ENCODE measurements around the gene IQCB1. TPM values are rescaled to one million over a fixed set of nuclear protein-coding genes. Genes with fewer than 3 reads are reported as not detected.
"Not testable (repeated sequence)": the region's sequence is repeated elsewhere in the genome, so short reads cannot be mapped to it uniquely, and the experiment has no call there.

Gene IQCB1
- total RNA-seq, 1 donor, result 15.9 TPM

- Histone ChIP-seq H3K4me2 (ENCODE audit: insufficient read depth, low read length) (peak within 1 kb of the TSS; percentile 97), H3K79me2 (ENCODE audit: insufficient read depth, low read length) (peaks cover 46% of the 10 kb centered on the region), H3K27ac (ENCODE audit: low read depth, low read length) (peak within 1 kb of the TSS; percentile 97), H3K4me1 (ENCODE audit: insufficient read depth, low read length) (peaks cover 19% of the 10 kb centered on the region), H2AFZ (ENCODE audit: low read length) (peak within 1 kb of the TSS; percentile 96), H3K4me3 (ENCODE audit: insufficient read depth, low read length) (peak within 1 kb of the TSS; percentile 99), H3K27me3 (ENCODE audit: insufficient read depth, low read length) (no peaks in the 10 kb centered on the region), H4K20me1 (ENCODE audit: insufficient read depth, low read length) (peaks cover 24% of the 10 kb centered on the region), H3K36me3 (ENCODE audit: insufficient read depth, low read length) (peaks cover 5% of the 10 kb centered on the region), H3K9me3 (ENCODE audit: low read depth, low read length) (no peaks in the 10 kb centered on the region)
- TF ChIP-seq CTCF (IDR thresholded peaks at IDR 0.05; ENCODE audit: extremely low read depth, low read depth, low read length), result no peak
- DNase-seq (ENCODE audit: insufficient read length, low spot score, missing footprints), result peak; percentile 96
These were observed 85.4 kb downstream of the IQCB1 start, which contains the start of gene GOLGB1 for GRCh38 chr3:121749276-121750086. Gene GOLGB1, minus strand, starts transcription at chr3:121749741. Its CDS starts 18,770 bp downstream, at chr3:121730971.

GRCh38 chr3:121748680-121749275 lies 86.1 kb downstream of the IQCB1 start:
- Histone ChIP-seq H3K4me2 (ENCODE audit: insufficient read depth, low read length) (peak overlapping the region; percentile 97), H3K27me3 (ENCODE audit: insufficient read depth, low read length) (no peaks in the 10 kb centered on the region), H2AFZ (ENCODE audit: low read length) (peak overlapping the region; percentile 96), H3K27ac (ENCODE audit: low read depth, low read length) (peak overlapping the region; percentile 97), H3K4me3 (ENCODE audit: insufficient read depth, low read length) (peak overlapping the region; percentile 99), H3K9me3 (ENCODE audit: low read depth, low read length) (no peaks in the 10 kb centered on the region), H3K4me1 (ENCODE audit: insufficient read depth, low read length) (peaks cover 19% of the 10 kb centered on the region), H4K20me1 (ENCODE audit: insufficient read depth, low read length) (peaks cover 30% of the 10 kb centered on the region), H3K36me3 (ENCODE audit: insufficient read depth, low read length) (peaks cover 5% of the 10 kb centered on the region), H3K79me2 (ENCODE audit: insufficient read depth, low read length) (peaks cover 54% of the 10 kb centered on the region)
- no peak for TF ChIP-seq CTCF (IDR thresholded peaks at IDR 0.05; ENCODE audit: extremely low read depth, low read depth, low read length)
- DNase-seq (ENCODE audit: insufficient read length, low spot score, missing footprints), result peak; percentile 67

GRCh38 chr3:121747976-121748375 lies 86.9 kb downstream of the IQCB1 start:
- H3K27me3 ChIP-seq (ENCODE audit: insufficient read depth, low read length), result no peaks in the 10 kb centered on the region
- no peak for TF ChIP-seq CTCF (IDR thresholded peaks at IDR 0.05; ENCODE audit: extremely low read depth, low read depth, low read length)
- H2AFZ ChIP-seq (ENCODE audit: low read length), result no peak overlapping the region
- peak overlapping the region; percentile 97 for H3K27ac ChIP-seq (ENCODE audit: low read depth, low read length)
- H3K4me2 ChIP-seq (ENCODE audit: insufficient read depth, low read length), result peak overlapping the region; percentile 97
- H3K4me1 ChIP-seq (ENCODE audit: insufficient read depth, low read length), result peaks cover 19% of the 10 kb centered on the region
- no peaks in the 10 kb centered on the region for H3K9me3 ChIP-seq (ENCODE audit: low read depth, low read length)
- H3K4me3 ChIP-seq (ENCODE audit: insufficient read depth, low read length), result peak overlapping the region; percentile 99
- peaks cover 5% of the 10 kb centered on the region for H3K36me3 ChIP-seq (ENCODE audit: insufficient read depth, low read length)
- peaks cover 61% of the 10 kb centered on the region for H3K79me2 ChIP-seq (ENCODE audit: insufficient read depth, low read length)
- peak; percentile 59 for DNase-seq (ENCODE audit: insufficient read length, low spot score, missing footprints)
- peaks cover 30% of the 10 kb centered on the region for H4K20me1 ChIP-seq (ENCODE audit: insufficient read depth, low read length)

- not testable (repeated sequence) for H3K27me3 ChIP-seq (ENCODE audit: insufficient read depth, low read length); H3K4me2 ChIP-seq (ENCODE audit: insufficient read depth, low read length); H3K27ac ChIP-seq (ENCODE audit: low read depth, low read length); H3K9me3 ChIP-seq (ENCODE audit: low read depth, low read length); H3K36me3 ChIP-seq (ENCODE audit: insufficient read depth, low read length); H3K4me3 ChIP-seq (ENCODE audit: insufficient read depth, low read length); H2AFZ ChIP-seq (ENCODE audit: low read length); H3K4me1 ChIP-seq (ENCODE audit: insufficient read depth, low read length); DNase-seq (ENCODE audit: insufficient read length, low spot score, missing footprints)
- Histone ChIP-seq H3K79me2 (ENCODE audit: insufficient read depth, low read length) (peaks cover 90% of the 10 kb centered on the region), H4K20me1 (ENCODE audit: insufficient read depth, low read length) (peaks cover 41% of the 10 kb centered on the region)
These were observed 91.8 kb downstream of the IQCB1 start for GRCh38 chr3:121743106-121743505.

All from osteoblast (primary cell).